T-helper 1 cell treated with Interleukin-12 subunit alpha and Interleukin-12 subunit beta and Interleukin-4 antibody, amounts not matched to agents 30 μg/mL and 1 μg/mL, for 36 hours (primary cell): Measurements from ENCODE around the gene STRADB.

Experiments used
- H3K27ac Mint-ChIP-seq: one replicate; pipeline ENCODE4 v1.8.0; 2021; ENCODE audit warnings: mild to moderate bottlenecking, mixed read lengths
- H3K27me3 Mint-ChIP-seq: one replicate; pipeline ENCODE4 v1.8.0; 2021; ENCODE audit warnings: low read depth, mixed read lengths
- H3K36me3 Mint-ChIP-seq: one replicate; pipeline ENCODE4 v1.8.0; 2021; ENCODE audit warnings: low read depth, mixed read lengths
- H3K4me1 Mint-ChIP-seq: one replicate; pipeline ENCODE4 v1.8.0; 2021; ENCODE audit warnings: low read depth, mixed read lengths
- H3K4me3 Mint-ChIP-seq: one replicate; pipeline ENCODE4 v1.8.0; 2021; ENCODE audit warnings: mild to moderate bottlenecking, moderate library complexity, mixed read lengths
- H3K9me3 Mint-ChIP-seq: one replicate; pipeline ENCODE4 v1.8.0; 2021; ENCODE audit warnings: mixed read lengths

Gene STRADB

DNA sequence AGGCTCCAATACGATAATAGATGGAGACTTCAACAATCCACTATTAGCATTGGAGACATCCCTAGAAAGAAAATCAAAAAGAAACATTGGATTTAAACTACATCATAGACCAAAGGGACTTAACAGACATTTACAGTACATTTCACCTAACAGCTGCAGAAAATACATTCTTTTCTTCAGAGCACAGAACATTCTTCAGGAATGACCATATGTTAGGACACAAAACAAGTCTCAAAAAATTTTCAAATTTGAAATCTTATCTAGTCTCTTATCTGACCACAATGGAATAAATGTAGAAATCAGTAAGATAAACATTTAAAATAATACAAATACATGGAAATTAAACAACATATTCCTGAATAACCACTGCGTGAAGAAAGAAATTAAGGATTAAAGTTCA lies 68.7 kb downstream of the STRADB start:
- peaks cover 46% of the 10 kb centered on the region for H3K9me3 Mint-ChIP-seq
- peaks cover 3% of the 10 kb centered on the region for H3K4me1 Mint-ChIP-seq
- H3K27ac Mint-ChIP-seq = no peak overlapping the region
- no peaks in the 10 kb centered on the region for H3K36me3 Mint-ChIP-seq
- H3K4me3 Mint-ChIP-seq = no peak overlapping the region
- H3K27me3 Mint-ChIP-seq = no peaks in the 10 kb centered on the region

GRCh38 chr2:201522965-201523364 lies 71.4 kb downstream of the STRADB start:
- Mint-ChIP-seq H3K9me3 (peaks cover 62% of the 10 kb centered on the region), H3K4me1 (peaks cover 6% of the 10 kb centered on the region), H3K4me3 (no peak overlapping the region), H3K27me3 (no peaks in the 10 kb centered on the region), H3K36me3 (peaks cover 2% of the 10 kb centered on the region), H3K27ac (no peak overlapping the region)

GRCh38 chr2:201523506-201523905 lies 72.0 kb downstream of the STRADB start:
- Mint-ChIP-seq H3K4me1 (peaks cover 6% of the 10 kb centered on the region), H3K36me3 (peaks cover 2% of the 10 kb centered on the region), H3K9me3 (peaks cover 65% of the 10 kb centered on the region), H3K27ac (no peak overlapping the region), H3K27me3 (no peaks in the 10 kb centered on the region), H3K4me3 (no peak overlapping the region)
